Panc1 (cell line): Measurements from ENCODE around the gene RPL39. TPM values are rescaled to one million over a fixed set of nuclear protein-coding genes. Genes with fewer than 3 reads are reported as not detected.
A peak's percentile ranks its signal among the peaks of the same experiment; 100 is the strongest.
"Not testable (repeated sequence)": the region's sequence is repeated elsewhere in the genome, so short reads cannot be mapped to it uniquely, and the experiment has no call there.

Source experiments
- ATAC-seq: fragments of 200-7000 bp; cut with Tn5 transposase; 2 replicates; pipeline ENCODE4 v1.9.1; 2020; ENCODE audit warnings: mild to moderate bottlenecking, moderate library complexity
- BruUV-seq: library from RNA; stranded (reverse); fragments of 400-500 nt; replicated peaks from 2 replicates; lab custom pipeline; 2021; lab: Mats Ljungman, UMichigan
- CTCF ChIA-PET: fragments of 300-600 bp; sonication (Branson Sonifier 250); formaldehyde crosslinking; loops from one replicate; lab custom pipeline; 2022; ENCODE audit warnings: antibody characterized with exemption; lab: Charles Lee
- POLR2A ChIA-PET: fragments of 300-600 bp; sonication (Branson Sonifier 250); formaldehyde crosslinking; loops from one replicate; lab custom pipeline; 2022; ENCODE audit warnings: antibody characterized with exemption; lab: Charles Lee
- DNase-seq: peaks from one replicate; pipeline ENCODE4 v3.0.0-alpha.2; 2010; ENCODE audit warnings: low read depth, low spot score
- H3K27ac ChIP-seq: 2 replicates; pipeline ENCODE4 v1.5.1; 2011; ENCODE audit warnings: mild to moderate bottlenecking, low read length, inconsistent platforms
- H3K27me3 ChIP-seq: fragments of 200-500 bp; sonication (Bioruptor generic); 2 replicates; pipeline ENCODE4 v1.6.0; 2014; ENCODE audit warnings: low read length, inconsistent platforms; ENCODE audit not compliant: control insufficient read depth, insufficient read depth
- H3K36me3 ChIP-seq: fragments of 200-500 bp; sonication (Bioruptor generic); 2 replicates; pipeline ENCODE4 v1.5.1; 2014; ENCODE audit warnings: inconsistent platforms, mild to moderate bottlenecking, low read length, moderate library complexity; ENCODE audit not compliant: control insufficient read depth, insufficient read depth
- H3K4me1 ChIP-seq: 2 replicates; pipeline ENCODE4 v1.5.1; 2011; ENCODE audit warnings: inconsistent platforms, mild to moderate bottlenecking, low read length, moderate library complexity; ENCODE audit not compliant: control insufficient read depth, insufficient read depth
- H3K4me3 ChIP-seq, 2 experiments: 2 replicates each; pipeline ENCODE4 v1.5.1; 2011 to 2012; ENCODE audit warnings: low read depth in 2 of 2, low read length in 2 of 2, mild to moderate bottlenecking in 2 of 2, inconsistent platforms in 1 of 2, moderate library complexity in 1 of 2
- H3K9me3 ChIP-seq: fragments of 200-500 bp; sonication (Bioruptor generic); 2 replicates; pipeline ENCODE4 v1.5.1; 2014; ENCODE audit warnings: low read depth, mild to moderate bottlenecking, inconsistent platforms, low read length, moderate library complexity; ENCODE audit not compliant: control insufficient read depth, insufficient read depth
- POLR2AphosphoS5 ChIP-seq: IDR thresholded peaks from 2 replicates; pipeline ENCODE4 v1.6.1; 2012; ENCODE audit warnings: mild to moderate bottlenecking, low read depth, low read length, moderate library complexity
- SIN3A ChIP-seq: IDR thresholded peaks from 2 replicates; pipeline ENCODE4 v1.6.1; 2012; ENCODE audit warnings: low read depth, mild to moderate bottlenecking, low read length, moderate library complexity, borderline replicate concordance; ENCODE audit not compliant: insufficient read depth
- TCF7L2 ChIP-seq: IDR thresholded peaks from 2 replicates; pipeline ENCODE4 v1.6.1; 2011; ENCODE audit warnings: mild to moderate bottlenecking, low read depth, low read length, inconsistent platforms
- in situ Hi-C: cut with HindIII; loops from 2 replicates; pipeline ENCODE4 v1.10.0; 2016; ENCODE audit warnings: low sequenced_read_pairs, low pct_unique_long_range_greater_than_20kb
- intact Hi-C: fragments of 100-400 bp; cut with micrococcal nuclease; formaldehyde crosslinking; loops from one replicate; pipeline ENCODE4 v1.10.0; 2022; ENCODE audit not compliant: unreplicated experiment
- total RNA-seq: library from RNA; stranded (reverse); gene quantifications from one replicate; pipeline ENCODE4 v1.2.1, GENCODE V29; 2021; ENCODE audit not compliant: unreplicated experiment
- TF ChIP-seq, protein P1 (sequence below): fragments of 450-650 bp; IDR thresholded peaks from 2 replicates; pipeline ENCODE4 v1.5.1; 2017; ENCODE audit warnings: mild to moderate bottlenecking
- TF ChIP-seq, protein P2 (sequence below), 2 experiments: IDR thresholded peaks; 2 replicates each; pipeline ENCODE4 v1.6.1; 2011 to 2012; ENCODE audit warnings: low read depth in 2 of 2, control low read depth in 1 of 2, low read length in 1 of 2, mild to moderate bottlenecking in 1 of 2, moderate library complexity in 1 of 2; ENCODE audit not compliant: insufficient read depth in 1 of 2

Gene RPL39
- total RNA-seq, 1 experiment from 2014 or later = 1,882 TPM

DNA sequence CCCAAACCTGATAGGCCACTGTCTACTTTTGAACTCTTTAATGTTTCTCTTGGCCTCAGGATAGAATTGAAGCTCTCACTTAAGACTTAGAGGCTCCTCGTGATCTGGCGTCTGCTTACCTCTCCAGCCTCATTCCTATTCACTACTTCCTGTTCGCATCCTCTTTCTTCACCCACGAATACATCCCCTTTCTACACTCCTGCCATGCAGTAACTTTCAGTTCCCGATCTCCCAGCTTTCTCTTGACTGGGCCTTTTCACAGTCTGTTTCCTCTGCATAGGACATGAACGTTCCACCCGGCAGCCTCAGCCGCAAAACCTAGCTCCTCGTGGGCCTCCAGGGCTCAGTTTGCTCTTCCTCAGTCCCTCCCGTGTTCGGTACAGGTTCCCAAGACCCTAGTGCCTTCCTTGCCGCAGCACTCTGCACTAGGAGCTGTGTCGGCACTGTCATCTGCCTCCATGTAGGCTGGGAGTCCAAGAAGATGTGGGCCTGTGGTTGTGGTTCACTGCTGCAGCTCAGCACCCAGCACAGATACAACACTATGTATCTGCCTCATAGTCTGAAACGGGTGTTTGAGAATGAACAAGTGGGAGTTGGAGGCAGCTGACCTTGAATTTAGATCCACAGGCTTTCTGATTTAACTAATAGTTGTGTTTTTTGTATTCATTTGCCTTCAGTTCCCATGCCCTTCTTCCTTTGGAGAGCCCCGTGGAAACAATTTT, 15.8 kb downstream of the RPL39 start:
- intact Hi-C loops = no loop called here
- in situ Hi-C loops = no loop called here
- no peak overlapping the region for H3K27ac ChIP-seq
- ATAC-seq (no peak), DNase-seq (no peak)
- POLR2A ChIA-PET = interaction anchor here (1.0 kb wide), 1 partner anchor 16 kb away, joined by 3 read pairs; the partner anchor contains the start of gene RPL39
- H3K36me3 ChIP-seq = no peaks in the 10 kb centered on the region
- no peaks in the 10 kb centered on the region for H3K27me3 ChIP-seq
- no peak overlapping the region for H3K4me3 ChIP-seq
- CTCF ChIA-PET = interaction anchor here (0.6 kb wide), 2 partner anchors 75 to 112 kb away, joined by 3 to 6 read pairs; no protein-coding TSS in a partner anchor
- TF ChIP-seq POLR2AphosphoS5 = no peak
- no peak for TF ChIP-seq TCF7L2
- TF ChIP-seq, protein P1, sequence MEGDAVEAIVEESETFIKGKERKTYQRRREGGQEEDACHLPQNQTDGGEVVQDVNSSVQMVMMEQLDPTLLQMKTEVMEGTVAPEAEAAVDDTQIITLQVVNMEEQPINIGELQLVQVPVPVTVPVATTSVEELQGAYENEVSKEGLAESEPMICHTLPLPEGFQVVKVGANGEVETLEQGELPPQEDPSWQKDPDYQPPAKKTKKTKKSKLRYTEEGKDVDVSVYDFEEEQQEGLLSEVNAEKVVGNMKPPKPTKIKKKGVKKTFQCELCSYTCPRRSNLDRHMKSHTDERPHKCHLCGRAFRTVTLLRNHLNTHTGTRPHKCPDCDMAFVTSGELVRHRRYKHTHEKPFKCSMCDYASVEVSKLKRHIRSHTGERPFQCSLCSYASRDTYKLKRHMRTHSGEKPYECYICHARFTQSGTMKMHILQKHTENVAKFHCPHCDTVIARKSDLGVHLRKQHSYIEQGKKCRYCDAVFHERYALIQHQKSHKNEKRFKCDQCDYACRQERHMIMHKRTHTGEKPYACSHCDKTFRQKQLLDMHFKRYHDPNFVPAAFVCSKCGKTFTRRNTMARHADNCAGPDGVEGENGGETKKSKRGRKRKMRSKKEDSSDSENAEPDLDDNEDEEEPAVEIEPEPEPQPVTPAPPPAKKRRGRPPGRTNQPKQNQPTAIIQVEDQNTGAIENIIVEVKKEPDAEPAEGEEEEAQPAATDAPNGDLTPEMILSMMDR = no peak
- no peak for TF ChIP-seq SIN3A
- TF ChIP-seq, protein P2, sequence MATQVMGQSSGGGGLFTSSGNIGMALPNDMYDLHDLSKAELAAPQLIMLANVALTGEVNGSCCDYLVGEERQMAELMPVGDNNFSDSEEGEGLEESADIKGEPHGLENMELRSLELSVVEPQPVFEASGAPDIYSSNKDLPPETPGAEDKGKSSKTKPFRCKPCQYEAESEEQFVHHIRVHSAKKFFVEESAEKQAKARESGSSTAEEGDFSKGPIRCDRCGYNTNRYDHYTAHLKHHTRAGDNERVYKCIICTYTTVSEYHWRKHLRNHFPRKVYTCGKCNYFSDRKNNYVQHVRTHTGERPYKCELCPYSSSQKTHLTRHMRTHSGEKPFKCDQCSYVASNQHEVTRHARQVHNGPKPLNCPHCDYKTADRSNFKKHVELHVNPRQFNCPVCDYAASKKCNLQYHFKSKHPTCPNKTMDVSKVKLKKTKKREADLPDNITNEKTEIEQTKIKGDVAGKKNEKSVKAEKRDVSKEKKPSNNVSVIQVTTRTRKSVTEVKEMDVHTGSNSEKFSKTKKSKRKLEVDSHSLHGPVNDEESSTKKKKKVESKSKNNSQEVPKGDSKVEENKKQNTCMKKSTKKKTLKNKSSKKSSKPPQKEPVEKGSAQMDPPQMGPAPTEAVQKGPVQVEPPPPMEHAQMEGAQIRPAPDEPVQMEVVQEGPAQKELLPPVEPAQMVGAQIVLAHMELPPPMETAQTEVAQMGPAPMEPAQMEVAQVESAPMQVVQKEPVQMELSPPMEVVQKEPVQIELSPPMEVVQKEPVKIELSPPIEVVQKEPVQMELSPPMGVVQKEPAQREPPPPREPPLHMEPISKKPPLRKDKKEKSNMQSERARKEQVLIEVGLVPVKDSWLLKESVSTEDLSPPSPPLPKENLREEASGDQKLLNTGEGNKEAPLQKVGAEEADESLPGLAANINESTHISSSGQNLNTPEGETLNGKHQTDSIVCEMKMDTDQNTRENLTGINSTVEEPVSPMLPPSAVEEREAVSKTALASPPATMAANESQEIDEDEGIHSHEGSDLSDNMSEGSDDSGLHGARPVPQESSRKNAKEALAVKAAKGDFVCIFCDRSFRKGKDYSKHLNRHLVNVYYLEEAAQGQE (IDR thresholded peaks at IDR 0.05; ENCODE audit: insufficient read depth in 1 of 2, low read depth in 2 of 2, low read length in 1 of 2) = no peak
- H3K4me1 ChIP-seq = no peaks in the 10 kb centered on the region
- BruUV-seq = no TSS peak
- no peaks in the 10 kb centered on the region for H3K9me3 ChIP-seq

DNA sequence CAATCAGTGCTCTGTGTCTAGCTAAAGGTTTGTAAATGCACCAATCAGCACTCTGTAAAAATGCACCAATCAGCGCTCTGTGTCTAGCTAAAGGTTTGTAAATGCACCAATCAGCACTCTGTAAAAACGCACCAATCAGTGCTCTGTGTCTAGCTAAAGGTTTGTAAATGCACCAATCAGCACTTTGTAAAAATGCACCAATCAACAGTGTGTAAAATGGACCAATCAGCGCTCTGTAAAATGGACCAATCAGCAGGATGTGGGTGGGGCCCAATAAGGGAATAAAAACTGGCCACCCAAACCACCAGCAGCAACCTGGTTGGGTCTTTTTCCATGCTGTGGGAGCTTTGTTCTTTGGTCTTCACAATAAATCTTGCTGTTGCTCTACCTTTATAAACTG, 22.0 kb downstream of the RPL39 start:
- H3K36me3 ChIP-seq, H3K4me3 ChIP-seq, H3K4me1 ChIP-seq, CTCF ChIA-PET, in situ Hi-C loops, ATAC-seq, H3K27me3 ChIP-seq, intact Hi-C loops, DNase-seq, BruUV-seq, H3K27ac ChIP-seq, POLR2A ChIA-PET, H3K9me3 ChIP-seq: not testable (repeated sequence)

- DNase-seq, H3K27me3 ChIP-seq, H3K4me3 ChIP-seq, POLR2A ChIA-PET, H3K9me3 ChIP-seq, in situ Hi-C loops, BruUV-seq, H3K36me3 ChIP-seq, intact Hi-C loops, H3K4me1 ChIP-seq, H3K27ac ChIP-seq: not testable (repeated sequence)
- ATAC-seq = peak; percentile 78
- CTCF ChIA-PET = interaction anchor here (0.6 kb wide), 1 partner anchor 75 kb away, joined by 3 read pairs; no protein-coding TSS in a partner anchor
Measured at GRCh38 chrX:119768436-119768835, 23.0 kb downstream of the RPL39 start.
